Trophoblast cell (in vitro differentiated cells and primary cell): ENCODE results near the gene CFAP57.

Experiments
- DNase-seq, 2 donors: peaks; one replicate each; pipeline ENCODE4 v3.0.0-alpha.2; 2016
- H2AFZ ChIP-seq: 2 replicates; pipeline ENCODE4 v1.6.1; 2013; ENCODE audit warnings: low read length, moderate library complexity, mild to moderate bottlenecking; ENCODE audit not compliant: insufficient read depth, poor library complexity
- H2AK5ac ChIP-seq: 2 replicates; pipeline ENCODE4 v1.6.1; 2013; ENCODE audit warnings: mild to moderate bottlenecking, low read length
- H2BK120ac ChIP-seq: 2 replicates; pipeline ENCODE4 v1.6.1; 2013; ENCODE audit warnings: low read length, mild to moderate bottlenecking, moderate library complexity; ENCODE audit not compliant: insufficient read depth, poor library complexity
- H2BK12ac ChIP-seq: 2 replicates; pipeline ENCODE4 v1.6.1; 2013; ENCODE audit warnings: mild to moderate bottlenecking, low read length, moderate library complexity
- H2BK5ac ChIP-seq: 2 replicates; pipeline ENCODE4 v1.6.1; 2013; ENCODE audit warnings: low read length, low read depth, moderate library complexity, mild to moderate bottlenecking; ENCODE audit not compliant: poor library complexity
- H3K14ac ChIP-seq: 2 replicates; pipeline ENCODE4 v1.6.1; 2013; ENCODE audit warnings: mild to moderate bottlenecking, low read length
- H3K18ac ChIP-seq: 2 replicates; pipeline ENCODE4 v1.6.1; 2013; ENCODE audit warnings: mild to moderate bottlenecking, low read length
- H3K23ac ChIP-seq: 2 replicates; pipeline ENCODE4 v1.6.1; 2013; ENCODE audit warnings: low read length
- H3K27ac ChIP-seq: 2 replicates; pipeline ENCODE4 v1.5.1; 2013; ENCODE audit warnings: low read depth, mild to moderate bottlenecking, inconsistent platforms, low read length, moderate library complexity
- H3K27me3 ChIP-seq: 2 replicates; pipeline ENCODE4 v1.6.1; 2013; ENCODE audit warnings: inconsistent platforms, mild to moderate bottlenecking, low read length, moderate library complexity; ENCODE audit not compliant: insufficient read depth
- H3K36me3 ChIP-seq, 2 experiments: 1 replicate in 1 of 2; 2 replicates in 1 of 2; pipeline ENCODE4 v1.6.1; 2013; ENCODE audit warnings: low read length in 2 of 2, mild to moderate bottlenecking in 2 of 2, moderate library complexity in 1 of 2; ENCODE audit not compliant: insufficient read depth in 2 of 2, control insufficient read depth in 1 of 2
- H3K4ac ChIP-seq: 2 replicates; pipeline ENCODE4 v1.6.1; 2013; ENCODE audit warnings: low read depth, mild to moderate bottlenecking, low read length, moderate library complexity
- H3K4me1 ChIP-seq, 2 experiments: 1 replicate in 1 of 2; 2 replicates in 1 of 2; pipeline ENCODE4 v1.6.1; 2013; ENCODE audit warnings: low read length in 2 of 2, mild to moderate bottlenecking in 2 of 2, moderate library complexity in 1 of 2; ENCODE audit not compliant: insufficient read depth in 2 of 2, control insufficient read depth in 1 of 2
- H3K4me2 ChIP-seq: 2 replicates; pipeline ENCODE4 v1.6.1; 2013; ENCODE audit warnings: inconsistent platforms, mild to moderate bottlenecking, low read length, moderate library complexity
- H3K4me3 ChIP-seq: 2 replicates; pipeline ENCODE4 v1.5.1; 2013; ENCODE audit warnings: mild to moderate bottlenecking, low read depth, low read length, inconsistent platforms
- H3K79me1 ChIP-seq: one replicate; pipeline ENCODE4 v1.6.1; 2013; ENCODE audit warnings: low read length
- H3K79me2 ChIP-seq: 2 replicates; pipeline ENCODE4 v1.6.1; 2013; ENCODE audit warnings: low read length, mild to moderate bottlenecking; ENCODE audit not compliant: control insufficient read depth, insufficient read depth, poor library complexity
- H3K9ac ChIP-seq: 2 replicates; pipeline ENCODE4 v1.6.1; 2013; ENCODE audit warnings: mild to moderate bottlenecking, low read length
- H3K9me3 ChIP-seq: 2 replicates; pipeline ENCODE4 v1.6.1; 2013; ENCODE audit warnings: low read depth, mild to moderate bottlenecking, control low read depth, inconsistent platforms, low read length; ENCODE audit not compliant: insufficient read depth
- H4K12ac ChIP-seq: 2 replicates; pipeline ENCODE4 v1.6.1; 2013; ENCODE audit warnings: low read depth, mild to moderate bottlenecking, low read length, moderate library complexity
- H4K8ac ChIP-seq: 2 replicates; pipeline ENCODE4 v1.6.1; 2013; ENCODE audit warnings: low read depth, mild to moderate bottlenecking, low read length, moderate library complexity
- H4K91ac ChIP-seq: one replicate; pipeline ENCODE4 v1.6.1; 2013; ENCODE audit warnings: low read depth, mild to moderate bottlenecking, low read length, moderate library complexity
- WGBS: extraction: QIAGEN DNeasy Blood & Tissue Kit; methylation state at CpG from one replicate; pipeline ENCODE4 v1.1.7; 2013; ENCODE audit warnings: missing lambda C conversion rate; ENCODE audit not compliant: insufficient read length, insufficient coverage; ENCODE audit errors: extremely low coverage; 5-methylcytosine and 5-hydroxymethylcytosine counted together

Gene CFAP57

GRCh38 chr1:43153443-43153842 is 18.7 kb upstream of the CFAP57 start:
- no peak overlapping the region for H4K12ac ChIP-seq
- no peak overlapping the region for H4K8ac ChIP-seq
- H3K4me1 ChIP-seq = peaks cover 0 to under 1% of the 10 kb centered on the region in 2 experiments
- no peak overlapping the region for H2BK120ac ChIP-seq
- H2AFZ ChIP-seq = no peak overlapping the region
- H3K4me2 ChIP-seq = no peak overlapping the region
- no peak overlapping the region for H3K18ac ChIP-seq
- H2BK5ac ChIP-seq = no peak overlapping the region
- no peaks in the 10 kb centered on the region for H3K36me3 ChIP-seq
- H4K91ac ChIP-seq = no peak overlapping the region
- no peak overlapping the region for H3K4ac ChIP-seq
- no peaks in the 10 kb centered on the region for H3K9me3 ChIP-seq
- no peak overlapping the region for H2AK5ac ChIP-seq
- no peaks in the 10 kb centered on the region for H3K79me2 ChIP-seq
- no peak overlapping the region for H3K14ac ChIP-seq
- no peaks in the 10 kb centered on the region for H3K79me1 ChIP-seq
- DNase-seq = no peak
- no peak overlapping the region for H3K27ac ChIP-seq
- no peaks in the 10 kb centered on the region for H3K27me3 ChIP-seq
- H3K9ac ChIP-seq = no peak overlapping the region
- H2BK12ac ChIP-seq = no peak overlapping the region
- WGBS = no CpG with 5 or more reads among the region's 6 CpGs
- no peak overlapping the region for H3K4me3 ChIP-seq
- no peak overlapping the region for H3K23ac ChIP-seq

GRCh38 chr1:43156026-43156425 is 16.1 kb upstream of the CFAP57 start:
- Histone ChIP-seq H3K79me2 (no peaks in the 10 kb centered on the region), H2AFZ (no peak overlapping the region), H4K8ac (no peak overlapping the region), H3K27ac (no peak overlapping the region), H3K18ac (no peak overlapping the region), H3K79me1 (no peaks in the 10 kb centered on the region), H2AK5ac (no peak overlapping the region), H2BK12ac (no peak overlapping the region), H3K4me3 (no peak overlapping the region), H4K12ac (no peak overlapping the region), H3K36me3 (no peaks in the 10 kb centered on the region), H4K91ac (no peak overlapping the region), H3K27me3 (no peaks in the 10 kb centered on the region), H3K14ac (no peak overlapping the region), H3K4me1 (no peaks in the 10 kb centered on the region), H3K23ac (no peak overlapping the region), H3K9me3 (no peaks in the 10 kb centered on the region), H2BK5ac (no peak overlapping the region), H2BK120ac (no peak overlapping the region), H3K4me2 (no peak overlapping the region), H3K9ac (no peak overlapping the region), H3K4ac (no peak overlapping the region)
- WGBS = no CpG with 5 or more reads among the region's 7 CpGs
- no peak for DNase-seq

DNA sequence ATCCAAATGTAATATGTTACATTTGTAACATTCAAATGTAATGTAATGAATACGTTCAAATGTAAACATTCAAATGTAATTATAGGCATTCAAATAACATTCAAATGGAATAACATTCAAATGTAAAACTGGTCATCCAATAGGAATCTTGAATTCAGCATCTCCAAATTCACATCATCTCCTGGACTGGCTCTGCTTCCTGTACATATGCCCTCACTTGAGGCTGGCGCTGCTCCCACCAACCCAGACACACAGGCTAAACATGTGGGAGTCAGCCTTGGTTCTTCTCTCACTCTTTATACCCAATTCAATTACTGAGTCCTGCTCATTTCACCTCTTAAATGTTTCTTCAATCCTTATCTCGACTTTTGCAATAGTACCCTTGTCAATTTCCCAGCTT is 7.0 kb upstream of the CFAP57 start:
- H3K9me3 ChIP-seq = no peaks in the 10 kb centered on the region
- H4K12ac ChIP-seq = no peak overlapping the region
- no peak for DNase-seq
- H3K79me2 ChIP-seq = no peaks in the 10 kb centered on the region
- H2BK12ac ChIP-seq = no peak overlapping the region
- no peak overlapping the region for H3K18ac ChIP-seq
- H3K4me1 ChIP-seq = no peaks in the 10 kb centered on the region
- no peak overlapping the region for H3K4me2 ChIP-seq
- no peak overlapping the region for H3K23ac ChIP-seq
- no peak overlapping the region for H2BK5ac ChIP-seq
- no peak overlapping the region for H2AFZ ChIP-seq
- no peaks in the 10 kb centered on the region for H3K79me1 ChIP-seq
- no peak overlapping the region for H4K91ac ChIP-seq
- H4K8ac ChIP-seq = no peak overlapping the region
- no peak overlapping the region for H3K4me3 ChIP-seq
- H3K36me3 ChIP-seq = peaks cover 18 to 40% of the 10 kb centered on the region in 2 experiments
- no peak overlapping the region for H3K4ac ChIP-seq
- no peak overlapping the region for H3K27ac ChIP-seq
- no peaks in the 10 kb centered on the region for H3K27me3 ChIP-seq
- no peak overlapping the region for H2BK120ac ChIP-seq
- no peak overlapping the region for H3K14ac ChIP-seq
- no peak overlapping the region for H2AK5ac ChIP-seq
- H3K9ac ChIP-seq = no peak overlapping the region
- no CpG with 5 or more reads among the region's 3 CpGs for WGBS

GRCh38 chr1:43165765-43166164 is 6.4 kb upstream of the CFAP57 start:
- Histone ChIP-seq H3K27me3 (no peaks in the 10 kb centered on the region), H3K18ac (no peak overlapping the region), H3K4me3 (no peak overlapping the region), H3K9me3 (no peaks in the 10 kb centered on the region), H2BK12ac (no peak overlapping the region), H3K4me2 (no peak overlapping the region), H4K8ac (no peak overlapping the region), H3K36me3 (peaks cover 18 to 42% of the 10 kb centered on the region in 2 experiments), H3K4me1 (no peaks in the 10 kb centered on the region), H2BK5ac (no peak overlapping the region), H3K4ac (no peak overlapping the region), H3K14ac (no peak overlapping the region), H2AK5ac (no peak overlapping the region), H3K9ac (no peak overlapping the region), H3K23ac (no peak overlapping the region), H3K79me1 (no peaks in the 10 kb centered on the region), H2BK120ac (no peak overlapping the region), H4K12ac (no peak overlapping the region), H4K91ac (no peak overlapping the region), H2AFZ (no peak overlapping the region), H3K79me2 (no peaks in the 10 kb centered on the region), H3K27ac (no peak overlapping the region)
- no CpG with 5 or more reads among the region's 5 CpGs for WGBS
- no peak for DNase-seq
